ENCODE data around the gene SOX13.

DNA sequence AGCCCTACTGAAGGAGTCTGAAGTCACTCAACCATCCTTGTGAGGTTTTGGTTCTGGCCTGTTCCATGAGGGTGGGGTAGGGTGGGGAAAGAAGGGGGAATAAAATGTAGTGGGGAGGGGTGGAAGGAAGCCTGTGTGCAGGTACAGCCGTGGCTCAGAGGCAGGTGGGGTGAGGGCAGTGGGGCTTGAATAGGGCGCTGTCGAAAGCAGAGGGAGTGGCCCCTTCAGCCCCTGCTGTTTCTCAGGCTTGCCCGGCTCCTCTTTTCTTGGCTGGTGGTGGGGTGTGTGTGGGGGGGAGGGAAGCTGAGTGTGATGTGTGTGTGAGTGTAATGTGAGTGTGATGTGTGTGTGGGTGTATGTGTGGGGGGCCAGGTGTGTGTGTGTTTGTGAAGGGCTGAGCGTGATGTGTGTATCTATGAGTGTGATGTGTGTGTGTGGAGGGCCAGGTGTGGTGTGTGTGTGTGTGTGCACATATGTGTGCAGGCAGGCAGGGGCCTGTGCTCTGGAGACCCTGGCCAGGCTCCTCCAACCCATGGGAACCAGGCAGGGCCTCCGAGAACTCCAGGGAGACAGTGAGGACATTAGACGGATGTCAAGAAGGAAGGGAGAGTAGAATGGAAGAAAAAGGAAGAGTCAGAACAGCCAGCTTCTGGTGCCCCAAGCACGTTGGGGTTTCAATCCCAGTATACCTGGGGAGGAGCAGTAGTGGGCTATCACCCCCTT is 9.0 kb downstream of the SOX13 start:
- TF ChIP-seq, protein P1, sequence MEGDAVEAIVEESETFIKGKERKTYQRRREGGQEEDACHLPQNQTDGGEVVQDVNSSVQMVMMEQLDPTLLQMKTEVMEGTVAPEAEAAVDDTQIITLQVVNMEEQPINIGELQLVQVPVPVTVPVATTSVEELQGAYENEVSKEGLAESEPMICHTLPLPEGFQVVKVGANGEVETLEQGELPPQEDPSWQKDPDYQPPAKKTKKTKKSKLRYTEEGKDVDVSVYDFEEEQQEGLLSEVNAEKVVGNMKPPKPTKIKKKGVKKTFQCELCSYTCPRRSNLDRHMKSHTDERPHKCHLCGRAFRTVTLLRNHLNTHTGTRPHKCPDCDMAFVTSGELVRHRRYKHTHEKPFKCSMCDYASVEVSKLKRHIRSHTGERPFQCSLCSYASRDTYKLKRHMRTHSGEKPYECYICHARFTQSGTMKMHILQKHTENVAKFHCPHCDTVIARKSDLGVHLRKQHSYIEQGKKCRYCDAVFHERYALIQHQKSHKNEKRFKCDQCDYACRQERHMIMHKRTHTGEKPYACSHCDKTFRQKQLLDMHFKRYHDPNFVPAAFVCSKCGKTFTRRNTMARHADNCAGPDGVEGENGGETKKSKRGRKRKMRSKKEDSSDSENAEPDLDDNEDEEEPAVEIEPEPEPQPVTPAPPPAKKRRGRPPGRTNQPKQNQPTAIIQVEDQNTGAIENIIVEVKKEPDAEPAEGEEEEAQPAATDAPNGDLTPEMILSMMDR (conservative IDR thresholded peaks at IDR 0.05; ENCODE audit: low read depth, low read length) = no peak
- no peak for TF ChIP-seq EZH2 (IDR thresholded peaks at IDR 0.05; ENCODE audit: low read length, unreplicated experiment)

Measured in PC-3 (cell line).